MM.1S (cell line): ENCODE data around the gene IGFBP4.

Source experiments
- EZH2 ChIP-seq: fragments of 300-600 bp; sonication (generic); optimal IDR thresholded peaks from 2 replicates; pipeline ENCODE3; 2017; ENCODE audit warnings: low read depth, mild to moderate bottlenecking, antibody characterized with exemption, low read length, mixed read lengths
- EZH2phosphoT487 ChIP-seq: fragments of 300-600 bp; sonication (generic); IDR thresholded peaks from 2 replicates; pipeline ENCODE4 v1.6.1; 2018; ENCODE audit warnings: antibody characterized with exemption, low read length
- TF ChIP-seq, protein P1 (sequence below): fragments of 300-600 bp; sonication (generic); IDR thresholded peaks from 2 replicates; pipeline ENCODE4 v1.5.1; 2016; ENCODE audit warnings: antibody characterized with exemption, low read length, mixed read lengths

DNA sequence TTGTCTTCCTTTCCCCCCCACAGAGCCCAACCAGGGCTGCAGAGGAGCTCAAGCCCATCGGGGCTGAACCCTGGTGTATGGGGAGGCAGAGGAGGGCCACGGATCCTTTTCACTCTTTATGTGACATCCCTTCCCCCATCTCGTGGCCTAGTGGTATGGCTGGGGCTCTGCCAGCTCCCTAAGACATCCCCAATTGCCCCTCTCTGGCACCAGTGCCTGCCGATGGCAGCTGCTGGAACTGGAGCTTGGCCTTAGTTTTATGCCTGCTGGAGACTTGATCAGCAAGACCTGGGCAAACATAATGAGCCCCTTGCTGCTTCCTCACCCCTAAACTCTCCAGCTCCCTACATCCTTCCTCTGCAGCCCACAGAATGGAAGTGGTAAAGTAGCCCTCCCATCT, 17.5 kb upstream of the IGFBP4 start:
- TF ChIP-seq, protein P1, sequence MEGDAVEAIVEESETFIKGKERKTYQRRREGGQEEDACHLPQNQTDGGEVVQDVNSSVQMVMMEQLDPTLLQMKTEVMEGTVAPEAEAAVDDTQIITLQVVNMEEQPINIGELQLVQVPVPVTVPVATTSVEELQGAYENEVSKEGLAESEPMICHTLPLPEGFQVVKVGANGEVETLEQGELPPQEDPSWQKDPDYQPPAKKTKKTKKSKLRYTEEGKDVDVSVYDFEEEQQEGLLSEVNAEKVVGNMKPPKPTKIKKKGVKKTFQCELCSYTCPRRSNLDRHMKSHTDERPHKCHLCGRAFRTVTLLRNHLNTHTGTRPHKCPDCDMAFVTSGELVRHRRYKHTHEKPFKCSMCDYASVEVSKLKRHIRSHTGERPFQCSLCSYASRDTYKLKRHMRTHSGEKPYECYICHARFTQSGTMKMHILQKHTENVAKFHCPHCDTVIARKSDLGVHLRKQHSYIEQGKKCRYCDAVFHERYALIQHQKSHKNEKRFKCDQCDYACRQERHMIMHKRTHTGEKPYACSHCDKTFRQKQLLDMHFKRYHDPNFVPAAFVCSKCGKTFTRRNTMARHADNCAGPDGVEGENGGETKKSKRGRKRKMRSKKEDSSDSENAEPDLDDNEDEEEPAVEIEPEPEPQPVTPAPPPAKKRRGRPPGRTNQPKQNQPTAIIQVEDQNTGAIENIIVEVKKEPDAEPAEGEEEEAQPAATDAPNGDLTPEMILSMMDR = no peak
- no peak for TF ChIP-seq EZH2phosphoT487
- TF ChIP-seq EZH2 = no peak
